HEK293 (cell line): ENCODE data around the gene SLC44A5.

Experiments used
- CTCF ChIP-seq: fragments of 450-650 bp; formaldehyde crosslinking; IDR thresholded peaks from 2 replicates; pipeline ENCODE4 v1.5.1; 2016; ENCODE audit warnings: missing biosample characterization, missing genetic modification characterization
- HOXA7 ChIP-seq: sonication (generic); formaldehyde crosslinking; IDR thresholded peaks from 2 replicates; pipeline ENCODE4 v1.8.1; 2022; ENCODE audit warnings: missing genetic modification reagents, borderline replicate concordance
- ZBTB26 ChIP-seq: fragments of 450-650 bp; formaldehyde crosslinking; optimal IDR thresholded peaks from 2 replicates; pipeline ENCODE3; 2016; ENCODE audit warnings: missing biosample characterization, mild to moderate bottlenecking, missing genetic modification characterization
- ZBTB7A ChIP-seq: fragments of 450-650 bp; formaldehyde crosslinking; IDR thresholded peaks from 2 replicates; pipeline ENCODE4 v1.5.1; 2016; ENCODE audit warnings: low read depth, missing biosample characterization, missing genetic modification characterization
- ZNF221 ChIP-seq: fragments of 450-650 bp; formaldehyde crosslinking; IDR thresholded peaks from 2 replicates; pipeline ENCODE4 v1.5.1; 2017; ENCODE audit warnings: missing biosample characterization, missing genetic modification characterization, borderline replicate concordance
- ZNF350 ChIP-seq: fragments of 450-650 bp; formaldehyde crosslinking; IDR thresholded peaks from 2 replicates; pipeline ENCODE4 v1.5.0; 2017; ENCODE audit warnings: missing biosample characterization, mild to moderate bottlenecking, missing genetic modification characterization
- ZNF521 ChIP-seq: fragments of 450-650 bp; formaldehyde crosslinking; IDR thresholded peaks from 2 replicates; pipeline ENCODE4 v1.5.1; 2017; ENCODE audit warnings: missing biosample characterization, mild to moderate bottlenecking, missing genetic modification characterization
- ZSCAN30 ChIP-seq: fragments of 450-650 bp; IDR thresholded peaks from 2 replicates; pipeline ENCODE4 v1.5.1; 2018; ENCODE audit warnings: missing biosample characterization, mild to moderate bottlenecking, missing genetic modification characterization, moderate library complexity

GRCh38 chr1:75366595-75366994, 244.3 kb downstream of the SLC44A5 start:
- TF ChIP-seq ZNF350 = no peak
- no peak for TF ChIP-seq CTCF
- no peak for TF ChIP-seq ZBTB7A (tag by site-specific recombination)
- TF ChIP-seq ZNF521 (tag by site-specific recombination) = no peak
- TF ChIP-seq ZNF221 (tag by site-specific recombination) = no peak
- TF ChIP-seq ZBTB26 (tag by site-specific recombination) = no peak
- no peak for TF ChIP-seq ZSCAN30 (tag by site-specific recombination)
- no peak for TF ChIP-seq HOXA7 (CRISPR knock-in tag)
